Measurements from ENCODE around the gene EXTL2. TPM values are rescaled to one million over a fixed set of nuclear protein-coding genes. Genes with fewer than 3 reads are reported as not detected.

Gene EXTL2
- total RNA-seq, 2 experiments from 2014 or later, result 1.5 to 1.8 TPM

- Histone ChIP-seq H3K27ac (ENCODE audit: low read depth in 1 of 2, low read length in 2 of 2) (no peak overlapping the region), H3K27me3 (ENCODE audit: control insufficient read depth in 1 of 2, insufficient read depth in 2 of 2, low read length in 2 of 2) (no peaks in the 10 kb centered on the region), H3K4me1 (ENCODE audit: insufficient read depth, low read length) (no peaks in the 10 kb centered on the region), H3K4me3 (ENCODE audit: low read length) (no peak overlapping the region), H3K36me3 (ENCODE audit: insufficient read depth, low read length) (no peaks in the 10 kb centered on the region), H3K9me3 (ENCODE audit: control insufficient read depth in 1 of 2, insufficient read depth in 1 of 2, low read length in 2 of 2) (no peaks in the 10 kb centered on the region)
- no peak for TF ChIP-seq CTCF (IDR thresholded peaks at IDR 0.05)
- DNase-seq (no peak), ATAC-seq (ENCODE audit: poor library complexity) (no peak)
- no peaks in the 10 kb centered on the region for H3K4me1 Mint-ChIP-seq (ENCODE audit: low read depth)
- POLR2A ChIA-PET, result no interaction called here
- no peak overlapping the region for H3K4me3 Mint-ChIP-seq
- no peaks in the 10 kb centered on the region for H3K27me3 Mint-ChIP-seq
- H3K36me3 Mint-ChIP-seq (ENCODE audit: low read depth), result no peaks in the 10 kb centered on the region
- H3K9me3 Mint-ChIP-seq, result no peaks in the 10 kb centered on the region
- H3K27ac Mint-ChIP-seq, result no peak overlapping the region
- intact Hi-C loops (cut with DNase I, micrococcal nuclease), result no loop called here
- CTCF ChIA-PET, result no interaction called here
These were observed 18.4 kb downstream of the EXTL2 start for GRCh38 chr1:100876291-100876690.

GRCh38 chr1:100875228-100875627, 19.4 kb downstream of the EXTL2 start:
- H3K4me3 Mint-ChIP-seq, result no peak overlapping the region
- ChIA-PET POLR2A (no interaction called here), CTCF (no interaction called here)
- Histone ChIP-seq H3K27me3 (ENCODE audit: control insufficient read depth in 1 of 2, insufficient read depth in 2 of 2, low read length in 2 of 2) (no peaks in the 10 kb centered on the region), H3K9me3 (ENCODE audit: control insufficient read depth in 1 of 2, insufficient read depth in 1 of 2, low read length in 2 of 2) (no peaks in the 10 kb centered on the region), H3K27ac (ENCODE audit: low read depth in 1 of 2, low read length in 2 of 2) (no peak overlapping the region), H3K36me3 (ENCODE audit: insufficient read depth, low read length) (no peaks in the 10 kb centered on the region), H3K4me1 (ENCODE audit: insufficient read depth, low read length) (no peaks in the 10 kb centered on the region), H3K4me3 (ENCODE audit: low read length) (no peak overlapping the region)
- H3K36me3 Mint-ChIP-seq (ENCODE audit: low read depth), result no peaks in the 10 kb centered on the region
- no peak for TF ChIP-seq CTCF (IDR thresholded peaks at IDR 0.05)
- DNase-seq, result no peak
- intact Hi-C loops (cut with DNase I, micrococcal nuclease), result no loop called here
- no peaks in the 10 kb centered on the region for H3K27me3 Mint-ChIP-seq
- H3K9me3 Mint-ChIP-seq, result no peaks in the 10 kb centered on the region
- no peak overlapping the region for H3K27ac Mint-ChIP-seq
- no peak for ATAC-seq (ENCODE audit: poor library complexity)
- no peaks in the 10 kb centered on the region for H3K4me1 Mint-ChIP-seq (ENCODE audit: low read depth)

GRCh38 chr1:100874433-100874832, 20.2 kb downstream of the EXTL2 start:
- no peaks in the 10 kb centered on the region for H3K4me1 Mint-ChIP-seq (ENCODE audit: low read depth)
- no peak overlapping the region for H3K4me3 ChIP-seq (ENCODE audit: low read length)
- intact Hi-C loops (cut with DNase I, micrococcal nuclease), result loop anchor here in 1 of 2 experiments (5.0 kb wide), 1 partner anchor 407 kb away; no protein-coding TSS in a partner anchor
- no peak overlapping the region for H3K27ac ChIP-seq (ENCODE audit: low read depth in 1 of 2, low read length in 2 of 2)
- no peak overlapping the region for H3K27ac Mint-ChIP-seq
- H3K27me3 ChIP-seq (ENCODE audit: control insufficient read depth in 1 of 2, insufficient read depth in 2 of 2, low read length in 2 of 2), result no peaks in the 10 kb centered on the region
- H3K27me3 Mint-ChIP-seq, result no peaks in the 10 kb centered on the region
- POLR2A ChIA-PET, result no interaction called here
- H3K36me3 ChIP-seq (ENCODE audit: insufficient read depth, low read length), result no peaks in the 10 kb centered on the region
- no peak overlapping the region for H3K4me3 Mint-ChIP-seq
- ATAC-seq (ENCODE audit: poor library complexity) (no peak), DNase-seq (no peak)
- no peaks in the 10 kb centered on the region for H3K9me3 ChIP-seq (ENCODE audit: control insufficient read depth in 1 of 2, insufficient read depth in 1 of 2, low read length in 2 of 2)
- no peak for TF ChIP-seq CTCF (IDR thresholded peaks at IDR 0.05)
- H3K4me1 ChIP-seq (ENCODE audit: insufficient read depth, low read length), result no peaks in the 10 kb centered on the region
- H3K36me3 Mint-ChIP-seq (ENCODE audit: low read depth), result no peaks in the 10 kb centered on the region
- no peaks in the 10 kb centered on the region for H3K9me3 Mint-ChIP-seq
- CTCF ChIA-PET, result no interaction called here

All from CD4-positive, alpha-beta T cell (primary cell).